Transverse colon (tissue), 4 donors: ENCODE data around the gene HIPK4. TPM values are rescaled to one million over a fixed set of nuclear protein-coding genes. Genes with fewer than 3 reads are reported as not detected.

Experiments
- DNase-seq: peaks from one replicate; pipeline ENCODE4 v3.0.0-alpha.2; 2019
- H3K27ac ChIP-seq, 4 donors: fragments of 200-600 bp; sonication (generic); 2 replicates each; pipeline ENCODE4 v1.5.1; 2016 to 2018; ENCODE audit warnings: inconsistent platforms in 4 of 4
- H3K27me3 ChIP-seq: fragments of 200-600 bp; sonication (generic); 2 replicates; pipeline ENCODE4 v1.5.1; 2017; ENCODE audit warnings: inconsistent platforms
- H3K36me3 ChIP-seq, 4 donors: fragments of 200-600 bp; sonication (generic); 2 replicates each; pipeline ENCODE4 v1.5.1; 2017 to 2019; ENCODE audit warnings: inconsistent platforms in 4 of 4
- H3K4me1 ChIP-seq, 4 donors: fragments of 200-600 bp; sonication (generic); 2 replicates each; pipeline ENCODE4 v1.5.1; 2017 to 2020; ENCODE audit warnings: inconsistent platforms in 4 of 4
- H3K4me3 ChIP-seq, 4 donors: fragments of 200-600 bp; sonication (generic); 1 replicate in 1 of 4; 2 replicates in 3 of 4; pipeline versions ENCODE4 v1.5.1 to v1.6.1; 2017 to 2019; ENCODE audit warnings: inconsistent platforms in 4 of 4
- H3K9me3 ChIP-seq, 2 donors: fragments of 200-600 bp; sonication (generic); 2 replicates each; pipeline ENCODE4 v1.5.1; 2017 to 2019; ENCODE audit warnings: inconsistent platforms in 2 of 2
- EP300 ChIP-seq: sonication (generic); formaldehyde crosslinking; IDR thresholded peaks from one replicate; pipeline ENCODE4 v1.6.1; 2017; ENCODE audit warnings: antibody characterized with exemption, low read depth
- POLR2A ChIP-seq: fragments of 450-650 bp; IDR thresholded peaks from one replicate; pipeline ENCODE4 v1.6.1; 2016; ENCODE audit warnings: antibody characterized with exemption, mild to moderate bottlenecking, moderate library complexity
- POLR2AphosphoS5 ChIP-seq, 3 donors: sonication (generic); formaldehyde crosslinking; IDR thresholded peaks; one replicate each; pipeline ENCODE4 v1.6.1; 2016; ENCODE audit warnings: antibody characterized with exemption in 3 of 3
- WGBS, 2 donors: methylation state at CpG; one replicate each; pipeline ENCODE4 v1.1.5; 2018; ENCODE audit warnings: low coverage in 1 of 2; 5-methylcytosine and 5-hydroxymethylcytosine counted together
- in situ Hi-C, 4 donors: fragments of 200-750 bp; cut with MboI; loops; one replicate each; pipeline versions ENCODE4 v1.15.0 to v1.15.1; 2017; ENCODE audit warnings: low sequenced_read_pairs in 3 of 4, low pct_ligation_motif_present in 1 of 4, low pct_unique_long_range_greater_than_20kb in 1 of 4
- intact Hi-C: fragments of 100-400 bp; cut with DNase I; formaldehyde crosslinking; loops from one replicate; pipeline ENCODE4 v1.15.1; 2023; ENCODE audit warnings: low total_unique reads
- total RNA-seq, 4 donors: library from RNA; depleted of rRNA; stranded (reverse); fragments of >200 nt; gene quantifications; one replicate each; pipeline ENCODE4 v1.1.0, GENCODE V29; 2016
- TF ChIP-seq, protein P1 (sequence below), 5 experiments: fragments of 200-600 bp in 3 of 5; fragments of 450-650 bp in 2 of 5; sonication (generic) in 3 of 5; IDR thresholded peaks; 1 replicate in 2 of 5; 2 replicates in 3 of 5; pipeline ENCODE4 v1.5.1; 2016 to 2017; ENCODE audit warnings: antibody characterized with exemption in 5 of 5, inconsistent platforms in 3 of 5, mild to moderate bottlenecking in 2 of 5, moderate library complexity in 1 of 5

HIPK4 gene
- total RNA-seq, 4 donors from 2014 or later, result 0.48 TPM; not detected in 3

DNA sequence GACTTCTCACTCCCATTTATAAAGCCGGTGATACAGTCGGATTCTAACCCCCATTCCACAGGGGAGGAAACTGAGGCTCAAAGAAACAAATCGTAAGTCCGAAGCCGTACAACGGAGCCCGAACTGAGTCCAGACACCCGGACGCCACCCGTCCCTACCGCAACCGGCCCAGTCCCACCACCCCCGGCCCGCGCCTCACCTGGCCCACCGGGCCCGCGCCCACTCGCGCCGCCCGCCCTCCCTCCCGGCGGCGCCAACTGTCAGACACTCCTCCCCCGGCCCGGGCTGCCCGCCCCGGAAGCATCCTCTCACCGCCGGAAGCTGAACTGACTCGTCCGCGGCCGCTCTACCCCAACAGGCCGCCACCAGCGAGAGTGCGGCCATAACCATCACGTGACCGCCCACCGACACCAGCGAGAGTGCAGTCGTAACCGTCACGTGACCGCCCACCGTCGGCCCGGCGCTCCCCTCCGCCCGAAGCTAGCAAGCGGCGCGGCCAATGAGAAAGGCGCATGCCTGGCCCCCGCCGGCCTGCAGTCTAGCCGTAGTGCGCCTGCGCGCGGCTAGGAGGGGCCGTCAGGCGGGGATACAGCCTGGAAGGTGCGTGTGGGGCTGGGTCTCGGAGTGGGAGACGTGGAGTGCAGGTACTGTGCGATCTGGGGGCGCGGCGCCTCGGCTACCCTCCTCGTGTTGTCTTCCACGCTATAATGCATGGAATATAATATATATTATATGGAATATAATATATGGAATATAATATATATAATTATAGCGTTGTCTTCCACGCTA lies 41.7 kb downstream of the HIPK4 start, which contains the start of the genes C19orf47 and PLD3:
C19orf47 (minus strand) TSS at position 273 of the 789 bp plus-strand sequence. CDS start 6,540 bp downstream, outside the sequence.
PLD3 (plus strand) TSS at position 571 of the 789 bp plus-strand sequence. CDS start 17,789 bp downstream, outside the sequence.
- Histone ChIP-seq H3K27me3 (no peaks in the 10 kb centered on the region), H3K4me3 (peak within 1 kb of the TSS; percentile 59 to 95 (median 77)), H3K9me3 (no peaks in the 10 kb centered on the region), H3K36me3 (no peaks in the 10 kb centered on the region), H3K27ac (peak within 1 kb of the TSS; percentile 81 to 88 (median 84)), H3K4me1 (peaks cover 11 to 22% (median 18%) of the 10 kb centered on the region in 4 donors)
- intact Hi-C loops, result no loop called here
- in situ Hi-C loops, result no loop called here
- DNase-seq, result peak; percentile 99
- TF ChIP-seq POLR2AphosphoS5 (IDR thresholded peaks at IDR 0.05), result peak; percentile 96 to 98 (median 97)
- TF ChIP-seq, protein P1, sequence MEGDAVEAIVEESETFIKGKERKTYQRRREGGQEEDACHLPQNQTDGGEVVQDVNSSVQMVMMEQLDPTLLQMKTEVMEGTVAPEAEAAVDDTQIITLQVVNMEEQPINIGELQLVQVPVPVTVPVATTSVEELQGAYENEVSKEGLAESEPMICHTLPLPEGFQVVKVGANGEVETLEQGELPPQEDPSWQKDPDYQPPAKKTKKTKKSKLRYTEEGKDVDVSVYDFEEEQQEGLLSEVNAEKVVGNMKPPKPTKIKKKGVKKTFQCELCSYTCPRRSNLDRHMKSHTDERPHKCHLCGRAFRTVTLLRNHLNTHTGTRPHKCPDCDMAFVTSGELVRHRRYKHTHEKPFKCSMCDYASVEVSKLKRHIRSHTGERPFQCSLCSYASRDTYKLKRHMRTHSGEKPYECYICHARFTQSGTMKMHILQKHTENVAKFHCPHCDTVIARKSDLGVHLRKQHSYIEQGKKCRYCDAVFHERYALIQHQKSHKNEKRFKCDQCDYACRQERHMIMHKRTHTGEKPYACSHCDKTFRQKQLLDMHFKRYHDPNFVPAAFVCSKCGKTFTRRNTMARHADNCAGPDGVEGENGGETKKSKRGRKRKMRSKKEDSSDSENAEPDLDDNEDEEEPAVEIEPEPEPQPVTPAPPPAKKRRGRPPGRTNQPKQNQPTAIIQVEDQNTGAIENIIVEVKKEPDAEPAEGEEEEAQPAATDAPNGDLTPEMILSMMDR (IDR thresholded peaks at IDR 0.05), result peak in 1 of 5 experiments; percentile 25
- no peak for TF ChIP-seq EP300
- TF ChIP-seq POLR2A, result peak; percentile 87
- 0% methylated on average over 2 to 45 of the region's 77 CpGs for WGBS, 2 donors

DNA sequence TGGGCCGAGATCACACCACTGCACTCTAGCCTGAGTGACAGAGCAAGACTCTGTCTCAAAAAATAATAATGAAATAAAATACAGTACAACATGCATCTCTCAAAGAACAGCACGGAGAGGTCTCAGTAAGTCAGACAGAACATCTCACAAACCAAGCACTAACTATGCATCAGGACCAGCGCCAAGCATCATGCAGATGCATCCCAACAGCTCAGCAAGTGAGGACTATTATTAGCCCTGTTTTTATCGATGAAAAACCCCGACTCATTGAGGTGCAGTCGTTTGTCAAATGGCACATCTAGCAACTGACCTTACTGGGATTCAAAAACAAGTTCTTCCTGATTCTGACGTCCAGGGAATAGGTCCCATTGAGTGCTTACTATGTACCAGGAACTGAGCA lies 45.6 kb downstream of the HIPK4 start:
- Histone ChIP-seq H3K9me3 (no peaks in the 10 kb centered on the region), H3K27me3 (no peaks in the 10 kb centered on the region), H3K27ac (no peak overlapping the region), H3K4me3 (no peak overlapping the region), H3K4me1 (peaks cover 11 to 18% (median 15%) of the 10 kb centered on the region in 4 donors), H3K36me3 (no peaks in the 10 kb centered on the region)
- intact Hi-C loops, result no loop called here
- in situ Hi-C loops, result no loop called here
- TF ChIP-seq, protein P1 (IDR thresholded peaks at IDR 0.05), result no peak
- TF ChIP-seq POLR2AphosphoS5 (IDR thresholded peaks at IDR 0.05) (no peak), POLR2A (no peak)
- WGBS, 2 donors, result 88 to 91% methylated on average over 6 to 7 of the region's 7 CpGs
- no peak for DNase-seq

DNA sequence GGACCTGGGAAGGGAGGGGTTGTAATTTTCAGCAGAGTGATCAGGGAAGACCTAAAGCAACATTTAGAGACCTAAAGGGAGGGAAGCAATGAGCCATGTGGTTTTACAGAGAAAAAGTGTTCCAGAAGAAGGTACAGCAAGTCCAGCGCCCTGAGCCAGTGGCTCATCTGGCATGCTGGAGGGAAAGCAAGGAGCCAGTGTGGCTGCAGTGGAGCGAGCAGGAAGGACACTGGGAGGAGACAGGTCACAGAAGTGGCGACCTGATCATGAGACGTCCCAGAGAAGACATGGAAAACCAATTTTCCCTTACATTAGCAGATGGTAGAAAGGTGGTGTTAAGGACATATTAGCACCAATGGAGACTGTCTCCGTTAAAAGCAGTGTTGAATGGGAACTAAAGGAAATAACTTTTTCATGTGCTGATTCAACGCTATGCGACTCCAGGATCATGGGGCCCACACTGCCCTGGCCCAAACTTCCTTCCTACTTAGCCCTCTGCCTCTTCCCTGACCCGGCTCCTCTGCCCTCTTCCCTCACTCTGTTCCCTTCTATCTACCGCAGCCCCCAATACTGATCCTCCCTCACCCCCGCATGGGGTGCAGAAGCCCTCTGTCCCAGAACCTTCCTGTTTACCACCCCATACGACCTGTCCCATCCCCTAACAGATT lies 47.2 kb downstream of the HIPK4 start:
- Histone ChIP-seq H3K9me3 (no peaks in the 10 kb centered on the region), H3K36me3 (no peaks in the 10 kb centered on the region), H3K4me1 (peaks cover 9 to 12% (median 11%) of the 10 kb centered on the region in 4 donors), H3K27me3 (no peaks in the 10 kb centered on the region), H3K4me3 (no peak overlapping the region), H3K27ac (no peak overlapping the region)
- TF ChIP-seq EP300, result no peak
- WGBS, 2 donors, result 90 to 91% methylated on average over 9 to 11 of the region's 11 CpGs
- in situ Hi-C loops (no loop called here), intact Hi-C loops (no loop called here)
- no peak for DNase-seq

GRCh38 chr19:40341601-40342482 lies 48.1 kb downstream of the HIPK4 start:
- DNase-seq, result no peak
- Histone ChIP-seq H3K27ac (peak overlapping the region in 3 of 4 donors; percentile 16 to 34 (median 32)), H3K4me1 (peaks cover 0 to 3% (median 2%) of the 10 kb centered on the region in 4 donors), H3K27me3 (no peaks in the 10 kb centered on the region), H3K9me3 (no peaks in the 10 kb centered on the region), H3K36me3 (no peaks in the 10 kb centered on the region), H3K4me3 (no peak overlapping the region)
- 84 to 100% methylated on average over 1 to 9 of the region's 9 CpGs for WGBS, 2 donors
- no peak for TF ChIP-seq EP300
- TF ChIP-seq POLR2AphosphoS5 (IDR thresholded peaks at IDR 0.05), result no peak
- no peak for TF ChIP-seq POLR2A
- TF ChIP-seq, protein P1 (IDR thresholded peaks at IDR 0.05), result no peak
- in situ Hi-C loops (no loop called here), intact Hi-C loops (no loop called here)
